OCI-LY1 (cell line): ENCODE measurements around the gene GFPT1.

Source experiments
- H2AFZ ChIP-seq: fragments of 200-600 bp; sonication (generic), shearing (Covaris generic); 2 replicates; pipeline ENCODE4 v1.6.0; 2014; ENCODE audit warnings: antibody characterized with exemption, mild to moderate bottlenecking, low read length
- H3F3A ChIP-seq: fragments of 200-600 bp; sonication (generic), shearing (Covaris generic); 2 replicates; pipeline ENCODE4 v1.6.0; 2014; ENCODE audit warnings: mild to moderate bottlenecking, antibody characterized with exemption, low read length, moderate library complexity; ENCODE audit not compliant: insufficient read depth
- H3K27ac ChIP-seq: fragments of 200-600 bp; sonication (generic); 2 replicates; pipeline ENCODE4 v1.5.1; 2014; ENCODE audit warnings: low read length, mixed run types, mild to moderate bottlenecking, low read depth; ENCODE audit not compliant: poor library complexity, severe bottlenecking
- H3K27me3 ChIP-seq: fragments of 200-600 bp; sonication (generic); 2 replicates; pipeline ENCODE4 v1.6.0; 2014; ENCODE audit warnings: antibody characterized with exemption, mild to moderate bottlenecking, low read length, moderate library complexity; ENCODE audit not compliant: insufficient read depth
- H3K36me3 ChIP-seq: fragments of 200-600 bp; sonication (generic); 2 replicates; pipeline ENCODE4 v1.6.1; 2014; ENCODE audit warnings: mild to moderate bottlenecking, antibody characterized with exemption, low read length, moderate library complexity, mixed read lengths; ENCODE audit not compliant: insufficient read depth
- H3K4me1 ChIP-seq: fragments of 200-600 bp; sonication (generic); 2 replicates; pipeline ENCODE4 v1.5.1; 2014; ENCODE audit warnings: mild to moderate bottlenecking, low read length, moderate library complexity; ENCODE audit not compliant: insufficient read depth, severe bottlenecking
- H3K4me2 ChIP-seq: fragments of 200-600 bp; sonication (generic), shearing (Covaris generic); 2 replicates; pipeline ENCODE4 v1.6.1; 2014; ENCODE audit warnings: low read length
- H3K4me3 ChIP-seq: fragments of 200-600 bp; sonication (generic); 2 replicates; pipeline ENCODE4 v1.5.1; 2014; ENCODE audit warnings: low read length, low read depth, mild to moderate bottlenecking, mixed read lengths; ENCODE audit not compliant: poor library complexity, severe bottlenecking
- H3K79me2 ChIP-seq: fragments of 200-600 bp; shearing (Covaris generic); 2 replicates; pipeline ENCODE4 v1.6.1; 2016; ENCODE audit warnings: mixed run types, low read length, mixed read lengths; ENCODE audit not compliant: insufficient read depth
- H3K9ac ChIP-seq: fragments of 200-600 bp; sonication (generic), shearing (Covaris generic); 2 replicates; pipeline ENCODE4 v1.6.1; 2014; ENCODE audit warnings: mild to moderate bottlenecking, low read length, mixed read lengths
- H3K9me2 ChIP-seq: fragments of 200-600 bp; sonication (generic), shearing (Covaris generic); 2 replicates; pipeline ENCODE4 v1.6.1; 2014; ENCODE audit warnings: low read depth, mild to moderate bottlenecking, low read length, mixed read lengths
- H3K9me3 ChIP-seq: fragments of 200-600 bp; shearing (Covaris generic); 2 replicates; pipeline ENCODE4 v1.6.1; 2014; ENCODE audit warnings: low read length, mixed read lengths
- H4K20me1 ChIP-seq: fragments of 200-600 bp; sonication (generic), shearing (Covaris generic); 2 replicates; pipeline ENCODE4 v1.6.0; 2016; ENCODE audit warnings: mild to moderate bottlenecking, low read length; ENCODE audit not compliant: insufficient read depth
- EZH2 ChIP-seq: fragments of 200-600 bp; sonication (generic), shearing (Covaris generic); IDR thresholded peaks from 2 replicates; pipeline ENCODE4 v1.8.0; 2017; ENCODE audit warnings: borderline replicate concordance, mixed run types, mild to moderate bottlenecking, antibody characterized with exemption, low read length, moderate library complexity, mixed read lengths
- TF ChIP-seq, protein P1 (sequence below): fragments of 200-600 bp; sonication (generic), shearing (Covaris generic); IDR thresholded peaks from 2 replicates; pipeline ENCODE4 v1.5.1; 2017; ENCODE audit warnings: mild to moderate bottlenecking, antibody characterized with exemption, low read length, moderate library complexity, mixed read lengths

GFPT1 gene

GRCh38 chr2:69386360-69386759, 667 bp downstream of the GFPT1 start:
- H3K36me3 ChIP-seq = no peaks in the 10 kb centered on the region
- no peaks in the 10 kb centered on the region for H3K27me3 ChIP-seq
- no peak overlapping the region for H3K27ac ChIP-seq
- peak overlapping the region; percentile 70 for H3K9ac ChIP-seq
- H3F3A ChIP-seq = no peaks in the 10 kb centered on the region
- peaks cover 19% of the 10 kb centered on the region for H3K79me2 ChIP-seq
- no peak overlapping the region for H2AFZ ChIP-seq
- H3K4me3 ChIP-seq = peak overlapping the region; percentile 81
- no peaks in the 10 kb centered on the region for H4K20me1 ChIP-seq
- H3K4me1 ChIP-seq = peaks cover 18% of the 10 kb centered on the region
- TF ChIP-seq, protein P1, sequence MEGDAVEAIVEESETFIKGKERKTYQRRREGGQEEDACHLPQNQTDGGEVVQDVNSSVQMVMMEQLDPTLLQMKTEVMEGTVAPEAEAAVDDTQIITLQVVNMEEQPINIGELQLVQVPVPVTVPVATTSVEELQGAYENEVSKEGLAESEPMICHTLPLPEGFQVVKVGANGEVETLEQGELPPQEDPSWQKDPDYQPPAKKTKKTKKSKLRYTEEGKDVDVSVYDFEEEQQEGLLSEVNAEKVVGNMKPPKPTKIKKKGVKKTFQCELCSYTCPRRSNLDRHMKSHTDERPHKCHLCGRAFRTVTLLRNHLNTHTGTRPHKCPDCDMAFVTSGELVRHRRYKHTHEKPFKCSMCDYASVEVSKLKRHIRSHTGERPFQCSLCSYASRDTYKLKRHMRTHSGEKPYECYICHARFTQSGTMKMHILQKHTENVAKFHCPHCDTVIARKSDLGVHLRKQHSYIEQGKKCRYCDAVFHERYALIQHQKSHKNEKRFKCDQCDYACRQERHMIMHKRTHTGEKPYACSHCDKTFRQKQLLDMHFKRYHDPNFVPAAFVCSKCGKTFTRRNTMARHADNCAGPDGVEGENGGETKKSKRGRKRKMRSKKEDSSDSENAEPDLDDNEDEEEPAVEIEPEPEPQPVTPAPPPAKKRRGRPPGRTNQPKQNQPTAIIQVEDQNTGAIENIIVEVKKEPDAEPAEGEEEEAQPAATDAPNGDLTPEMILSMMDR = no peak
- TF ChIP-seq EZH2 = no peak
- H3K4me2 ChIP-seq = peak overlapping the region; percentile 71
- no peaks in the 10 kb centered on the region for H3K9me3 ChIP-seq
- no peaks in the 10 kb centered on the region for H3K9me2 ChIP-seq

GRCh38 chr2:69385443-69386151, 1.4 kb downstream of the GFPT1 start:
- H3K4me3 ChIP-seq = peak overlapping the region; percentile 81
- no peak overlapping the region for H2AFZ ChIP-seq

GRCh38 chr2:69384618-69385081, 2.4 kb downstream of the GFPT1 start:
- Histone ChIP-seq H3K9me3 (no peaks in the 10 kb centered on the region), H3K4me1 (peaks cover 18% of the 10 kb centered on the region), H3K27me3 (no peaks in the 10 kb centered on the region), H2AFZ (no peak overlapping the region), H3F3A (no peaks in the 10 kb centered on the region), H3K9me2 (no peaks in the 10 kb centered on the region), H3K4me2 (no peak overlapping the region), H3K9ac (no peak overlapping the region), H3K36me3 (no peaks in the 10 kb centered on the region), H3K4me3 (no peak overlapping the region), H3K79me2 (peaks cover 21% of the 10 kb centered on the region), H4K20me1 (no peaks in the 10 kb centered on the region), H3K27ac (no peak overlapping the region)
- TF ChIP-seq, protein P1 = no peak
- no peak for TF ChIP-seq EZH2

More at GRCh38 chr2:69385443-69386151, 1.4 kb downstream of the GFPT1 start:
- H3K9ac ChIP-seq = peak overlapping the region; percentile 70
- H4K20me1 ChIP-seq = no peaks in the 10 kb centered on the region
- H3F3A ChIP-seq = no peaks in the 10 kb centered on the region
- no peaks in the 10 kb centered on the region for H3K36me3 ChIP-seq
- H3K4me2 ChIP-seq = peak overlapping the region; percentile 71
- H3K9me2 ChIP-seq = no peaks in the 10 kb centered on the region
- no peaks in the 10 kb centered on the region for H3K27me3 ChIP-seq
- no peaks in the 10 kb centered on the region for H3K9me3 ChIP-seq
- peaks cover 21% of the 10 kb centered on the region for H3K79me2 ChIP-seq
- no peak for TF ChIP-seq EZH2
- TF ChIP-seq, protein P1 = no peak
- no peak overlapping the region for H3K27ac ChIP-seq
- H3K4me1 ChIP-seq = peaks cover 18% of the 10 kb centered on the region
